Renal cortex interstitium (tissue), 11 donors: Measurements from ENCODE around the gene AURKB. TPM values are rescaled to one million over a fixed set of nuclear protein-coding genes. Genes with fewer than 3 reads are reported as not detected.
"Not testable (repeated sequence)": the region's sequence is repeated elsewhere in the genome, so short reads cannot be mapped to it uniquely, and the experiment has no call there.

ENCODE experiments used
- DNase-seq, 11 donors: peaks; one replicate each; pipeline ENCODE4 v3.0.0-alpha.2; 2013; ENCODE audit warnings: low read depth in 9 of 11, low spot score in 4 of 11; ENCODE audit errors: extremely low read depth in 1 of 11
- polyA plus RNA-seq, 3 donors: library from polyadenylated mRNA; unstranded; fragments of 120-200 nt; gene quantifications; one replicate each; pipeline ENCODE4 v1.2.1, GENCODE V29; 2013; ENCODE audit not compliant: insufficient read length in 3 of 3

The AURKB gene
- polyA plus RNA-seq, 3 donors = 34.1 to 44.5 (median 36.2) TPM

DNA sequence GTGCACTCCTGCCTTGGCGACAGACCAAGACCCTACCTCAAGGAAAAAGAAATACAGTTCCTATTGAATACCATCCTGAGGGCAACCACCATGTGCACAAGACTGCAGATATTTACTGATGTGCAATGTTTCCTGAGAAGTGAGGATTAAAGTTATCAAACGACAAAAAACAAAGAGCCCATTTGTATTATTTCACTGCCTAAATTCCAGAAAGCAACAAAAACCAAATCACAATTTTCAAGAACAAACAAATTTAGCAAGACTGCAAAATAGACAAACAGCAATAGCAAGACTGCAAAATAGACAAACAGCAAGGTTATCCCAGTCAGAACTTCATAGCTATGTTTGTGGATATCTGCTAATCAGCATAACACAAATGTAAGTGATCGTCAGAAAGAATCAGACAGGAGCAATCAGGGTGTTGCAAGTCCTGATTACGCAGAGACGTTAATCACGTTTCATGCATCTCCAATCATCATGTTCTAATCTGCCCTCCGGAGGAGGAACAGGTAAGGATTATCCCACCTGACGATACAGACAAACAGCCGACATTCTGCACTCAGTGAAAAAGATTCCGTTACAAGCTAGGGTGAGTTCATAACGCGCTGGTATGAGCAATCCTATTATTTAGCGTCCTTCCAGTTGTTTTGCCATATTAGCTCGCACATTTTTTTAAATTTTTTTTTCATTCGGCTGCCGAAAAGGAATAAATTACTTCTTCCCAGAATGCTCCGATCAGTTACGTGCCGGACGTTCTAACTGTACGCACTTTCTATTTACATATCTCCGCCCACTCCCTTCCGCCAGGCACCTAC, 37.1 kb downstream of the AURKB start:
- peak in 7 of 11 donors; percentile 86 to 94 (median 92) for DNase-seq

DNA sequence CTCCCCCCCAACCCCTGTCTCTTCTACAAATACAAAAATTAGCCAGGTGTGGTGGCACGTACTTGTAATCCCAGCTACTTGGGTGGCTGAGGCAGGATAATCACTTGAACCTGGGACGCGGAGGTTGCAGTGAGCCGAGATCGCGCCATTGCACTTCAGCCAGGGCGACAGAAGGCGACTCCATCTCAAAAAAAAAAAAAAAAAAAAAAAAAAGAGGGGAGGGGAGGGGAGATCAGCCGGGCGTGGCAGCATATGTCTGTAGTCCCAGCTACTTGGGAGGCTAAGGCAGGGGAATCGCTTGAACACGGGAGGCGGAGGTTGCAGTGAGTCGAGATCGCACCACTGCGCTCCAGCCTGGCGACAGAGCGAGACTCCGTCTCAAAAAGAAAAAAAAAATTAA, 40.2 kb downstream of the AURKB start:
- not testable (repeated sequence) for DNase-seq

DNA sequence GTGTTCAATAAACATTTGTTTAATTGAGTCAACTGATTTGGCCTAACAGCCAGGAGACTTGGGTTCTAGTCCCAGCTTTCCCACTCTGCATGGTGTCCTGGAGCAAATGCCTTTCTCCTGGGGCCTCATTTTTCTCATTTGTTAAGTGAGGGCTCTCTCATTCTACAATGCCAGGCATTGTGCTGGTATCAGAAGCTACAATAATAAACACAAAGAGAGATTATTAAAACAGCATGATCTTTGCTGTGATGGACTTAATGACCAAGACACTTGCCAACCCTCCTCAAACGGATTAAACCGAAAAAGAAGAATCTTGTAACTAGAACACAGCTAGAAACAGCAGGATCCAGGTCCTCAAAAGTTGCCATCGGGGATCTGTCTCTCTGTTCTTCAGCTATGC, 42.8 kb downstream of the AURKB start:
- no peak for DNase-seq

DNA sequence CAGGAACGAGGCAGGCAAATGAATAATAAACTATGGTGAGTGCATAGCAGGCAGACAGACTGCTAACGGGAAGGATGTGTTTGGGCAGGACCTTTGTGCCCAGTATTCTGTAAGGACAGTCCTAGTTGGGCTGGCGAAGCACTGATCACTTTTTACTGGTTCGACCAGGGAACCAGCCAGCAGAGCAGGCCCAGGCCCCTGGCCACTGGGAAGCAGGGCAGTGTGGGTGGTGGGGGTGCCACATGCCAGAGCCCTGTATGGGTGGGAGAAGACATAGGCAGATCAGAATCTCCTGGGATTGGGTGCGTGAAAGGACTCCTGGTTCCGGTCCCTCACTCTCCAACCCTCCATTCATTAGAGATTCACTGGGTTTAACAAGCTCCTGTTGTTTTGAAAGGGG, 43.6 kb downstream of the AURKB start:
- DNase-seq = no peak

DNA sequence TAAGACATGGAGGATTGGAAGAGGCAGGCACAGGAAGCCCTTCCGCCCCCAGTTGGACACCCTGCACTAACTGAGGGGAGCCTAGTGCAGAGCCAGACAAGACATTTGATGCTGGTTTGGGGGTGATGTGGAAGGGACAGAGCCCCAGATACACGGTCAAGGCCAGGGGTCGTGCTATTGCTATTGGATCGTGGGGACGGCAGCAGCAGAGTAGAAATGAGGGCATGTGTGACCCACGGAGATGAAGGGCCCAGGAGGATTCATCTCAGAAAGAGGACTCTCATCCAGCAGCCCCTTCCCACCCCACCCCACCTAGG, 45.6 kb downstream of the AURKB start:
- DNase-seq = no peak

DNA sequence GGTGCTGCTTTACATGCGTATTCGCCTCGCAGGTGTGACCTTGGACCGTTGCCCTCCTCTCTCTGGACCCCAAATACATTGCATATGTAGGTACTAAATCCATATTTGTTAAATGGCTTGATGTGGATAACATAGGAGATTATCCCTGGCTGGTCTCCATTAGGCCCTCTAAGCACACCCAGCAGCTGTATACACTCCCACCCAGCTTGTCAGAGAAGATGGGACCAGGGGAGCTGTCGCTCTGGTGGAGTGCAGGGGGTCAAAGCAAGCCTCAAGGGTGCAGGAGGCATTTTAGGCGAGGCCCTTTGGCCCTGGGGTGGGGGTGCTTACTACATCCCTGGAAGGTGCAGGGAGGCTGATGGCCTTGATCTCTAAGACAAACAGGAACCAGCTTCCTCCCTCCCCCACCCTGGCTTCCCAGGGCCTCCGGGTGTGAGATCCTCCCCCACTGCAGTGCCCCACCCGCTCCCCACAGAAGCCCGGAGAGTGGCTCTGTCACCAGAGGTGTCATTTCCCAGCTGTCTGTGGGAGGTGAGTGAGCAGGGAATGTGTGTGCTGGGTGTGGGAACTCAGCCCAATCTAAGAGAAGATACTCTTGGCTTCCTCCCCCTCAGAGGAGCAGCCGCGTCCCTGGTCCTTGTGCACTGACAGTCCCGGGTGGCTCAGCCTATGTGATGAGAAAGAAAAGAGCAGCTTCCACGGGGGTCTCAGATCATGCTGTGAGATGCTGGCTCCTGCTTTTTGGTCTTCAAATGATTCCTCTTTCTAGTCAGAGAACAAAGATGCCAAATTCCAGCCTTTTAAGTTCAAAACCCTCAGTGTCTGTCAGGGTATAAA, 46.2 kb downstream of the AURKB start:
- peak in 1 of 11 donors; percentile 69 for DNase-seq

DNA sequence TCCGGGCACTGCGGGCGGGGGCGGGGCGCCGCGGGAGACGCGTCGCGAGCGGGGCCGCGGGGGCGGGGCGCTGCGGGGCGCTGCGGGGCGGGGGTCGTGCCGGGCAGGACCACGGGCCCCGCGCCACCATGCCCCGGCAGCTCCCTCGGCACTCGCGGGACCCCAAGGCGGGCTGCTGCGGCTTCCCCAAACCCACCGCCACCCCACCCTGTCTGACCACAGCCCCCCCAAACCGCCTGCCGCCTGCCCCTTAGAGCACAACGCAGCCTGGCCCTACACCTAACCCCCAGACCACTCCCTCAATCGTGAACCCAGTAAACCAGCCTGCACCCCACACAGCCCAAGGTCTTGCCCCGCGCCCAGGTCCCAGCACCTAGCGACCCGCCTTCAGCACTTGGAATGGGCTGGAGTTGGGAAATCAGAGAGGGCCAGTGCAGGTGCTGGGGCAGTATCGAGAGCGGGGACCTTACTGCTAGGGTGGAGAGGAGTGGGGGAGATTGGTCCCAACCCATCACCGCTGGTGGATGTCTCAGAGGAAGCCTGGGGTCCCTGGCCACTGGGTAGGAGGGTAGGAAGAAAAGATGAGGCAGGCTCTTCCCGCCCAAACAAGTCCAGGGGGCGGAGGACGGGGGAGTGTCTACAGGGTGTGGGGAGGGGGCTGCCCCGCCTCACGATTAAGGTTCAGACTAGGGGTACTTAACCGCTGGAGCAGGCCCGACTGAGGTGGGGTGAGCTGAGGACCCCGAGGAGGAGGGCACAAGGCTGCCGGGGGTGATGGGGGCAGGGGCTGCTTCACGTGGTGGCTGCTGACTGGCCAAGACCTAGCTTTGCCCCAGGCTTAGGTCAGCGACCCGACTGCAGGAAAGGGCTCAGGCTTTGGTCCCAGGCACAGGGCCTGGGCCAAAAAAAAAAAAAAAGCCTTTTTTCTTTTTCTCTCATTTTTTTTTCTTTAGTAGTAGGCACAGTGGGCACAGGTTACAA, 47.1 kb downstream of the AURKB start:
- no peak for DNase-seq

DNA sequence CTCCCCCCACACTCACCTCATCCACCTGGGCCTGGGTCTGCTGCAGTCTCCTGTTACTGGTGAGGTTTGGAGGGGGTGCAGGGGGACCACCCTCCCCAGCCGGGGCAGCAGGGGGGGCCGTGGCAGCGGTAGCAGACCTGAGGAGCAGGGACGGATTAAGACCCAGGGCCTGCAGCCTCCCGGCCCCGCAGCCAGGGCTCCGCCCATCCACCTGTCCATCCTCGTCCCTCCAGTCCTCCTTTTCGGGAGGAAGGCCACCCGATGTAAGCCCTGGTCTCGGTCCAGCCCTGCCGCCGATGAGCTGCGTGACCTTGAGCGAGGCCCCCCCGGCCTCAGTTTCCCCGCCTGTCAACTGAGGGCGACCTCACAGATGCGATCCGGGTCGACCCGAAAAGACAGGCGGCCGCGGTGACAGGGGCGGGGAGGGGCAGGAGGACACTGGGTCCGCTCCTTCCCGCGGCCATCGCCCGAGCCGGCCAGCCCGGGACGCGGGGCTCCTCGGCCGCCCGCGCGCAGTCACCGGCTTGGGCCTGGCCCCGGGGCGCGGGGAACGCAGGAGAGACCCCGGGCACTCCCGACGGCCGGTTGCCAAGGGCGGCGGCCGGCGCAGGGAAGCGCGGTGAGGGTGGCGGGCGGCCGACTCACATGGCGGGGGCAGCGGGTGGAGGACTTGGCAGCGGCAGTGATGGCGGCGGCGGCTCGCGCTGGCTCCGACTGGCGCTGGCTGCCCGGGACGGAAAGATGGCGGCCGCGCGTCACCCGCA, 48.0 kb downstream of the AURKB start, which contains the start of gene VAMP2:
TSS of gene VAMP2 (minus strand) at position 716 of the 764 bp plus-strand sequence. CDS start at position 647, 69 bp downstream.
- DNase-seq = no peak

DNA sequence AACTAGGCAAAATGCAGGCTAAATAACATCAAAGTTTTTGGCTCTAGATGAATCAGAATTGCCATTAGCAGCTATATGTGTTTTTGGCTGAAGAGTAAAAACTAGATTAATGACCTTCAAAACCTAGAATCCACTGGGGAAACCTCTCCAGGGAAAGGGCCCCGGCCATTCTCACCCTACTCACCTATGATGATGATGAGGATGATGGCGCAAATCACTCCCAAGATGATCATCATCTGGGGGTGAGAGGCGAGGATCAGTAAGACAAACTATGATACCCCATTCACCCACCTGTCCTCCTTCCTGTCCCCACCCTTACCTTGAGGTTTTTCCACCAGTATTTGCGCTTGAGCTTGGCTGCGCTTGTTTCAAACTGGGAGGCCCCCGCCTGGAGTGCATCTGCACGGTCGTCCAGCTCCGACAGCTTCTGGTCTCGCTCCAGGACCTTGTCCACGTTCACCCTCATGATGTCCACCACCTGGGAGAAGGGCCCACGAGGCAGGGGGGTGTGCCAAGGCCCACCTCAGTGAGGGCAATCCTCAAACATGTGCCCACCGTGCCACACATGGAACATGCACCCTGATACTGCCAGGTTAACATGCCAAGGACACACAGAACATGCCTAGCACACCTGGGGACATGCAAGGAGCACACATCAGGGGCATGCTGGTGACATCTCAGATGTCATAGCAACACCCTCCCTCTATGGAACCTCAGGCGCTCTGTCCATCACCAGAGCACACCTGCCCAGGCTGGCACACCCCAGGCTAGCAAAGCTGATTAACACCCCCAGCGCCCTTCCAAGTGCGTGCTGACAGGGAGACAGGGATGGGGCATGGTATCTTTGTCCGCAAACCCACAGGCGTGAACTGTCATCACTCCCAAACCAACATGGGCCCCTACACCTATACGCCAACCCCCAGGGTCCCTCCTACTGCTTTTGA, 48.8 kb downstream of the AURKB start:
- DNase-seq = no peak

DNA sequence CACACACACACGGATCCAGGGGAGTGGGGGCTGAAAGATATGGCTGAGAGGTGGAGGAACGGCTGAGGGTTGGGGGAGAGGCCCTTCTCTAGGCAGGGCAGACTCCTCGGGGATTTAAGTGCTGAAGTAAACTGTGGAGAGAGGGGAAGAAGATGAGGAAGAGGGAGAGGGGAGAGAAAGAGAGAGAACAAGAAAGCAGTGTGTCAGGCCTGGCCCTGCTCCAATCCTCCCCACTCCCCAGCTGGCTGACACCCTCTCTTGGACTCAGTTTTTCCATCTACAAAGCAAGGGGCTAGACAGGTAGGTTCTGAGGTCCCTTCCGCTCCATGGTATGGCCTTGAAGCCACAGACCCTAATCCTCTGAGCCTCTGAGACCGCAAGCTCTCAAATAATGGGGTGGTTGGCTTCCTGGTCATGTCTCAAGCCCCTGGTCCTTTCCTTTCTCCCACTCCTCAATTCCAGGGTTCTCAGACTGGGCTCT, 49.6 kb downstream of the AURKB start:
- DNase-seq = no peak

DNA sequence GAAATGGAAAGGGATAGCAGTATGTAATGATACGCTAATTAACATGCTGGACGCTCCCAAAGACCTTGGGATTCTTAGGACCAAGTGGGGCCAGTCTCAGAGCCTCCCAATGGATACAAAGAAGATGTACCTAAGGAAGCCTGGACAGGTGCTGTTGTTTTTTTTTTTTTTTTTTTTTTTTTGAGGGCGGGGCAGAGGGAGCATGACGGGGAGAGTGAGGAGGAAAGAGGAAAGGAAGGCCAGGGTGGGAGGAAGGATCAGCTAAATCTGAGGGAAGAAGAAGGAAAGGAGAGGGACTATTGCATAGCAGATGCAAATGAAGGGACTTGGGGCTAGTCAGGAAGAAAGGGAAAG, 50.2 kb downstream of the AURKB start:
- DNase-seq = no peak

DNA sequence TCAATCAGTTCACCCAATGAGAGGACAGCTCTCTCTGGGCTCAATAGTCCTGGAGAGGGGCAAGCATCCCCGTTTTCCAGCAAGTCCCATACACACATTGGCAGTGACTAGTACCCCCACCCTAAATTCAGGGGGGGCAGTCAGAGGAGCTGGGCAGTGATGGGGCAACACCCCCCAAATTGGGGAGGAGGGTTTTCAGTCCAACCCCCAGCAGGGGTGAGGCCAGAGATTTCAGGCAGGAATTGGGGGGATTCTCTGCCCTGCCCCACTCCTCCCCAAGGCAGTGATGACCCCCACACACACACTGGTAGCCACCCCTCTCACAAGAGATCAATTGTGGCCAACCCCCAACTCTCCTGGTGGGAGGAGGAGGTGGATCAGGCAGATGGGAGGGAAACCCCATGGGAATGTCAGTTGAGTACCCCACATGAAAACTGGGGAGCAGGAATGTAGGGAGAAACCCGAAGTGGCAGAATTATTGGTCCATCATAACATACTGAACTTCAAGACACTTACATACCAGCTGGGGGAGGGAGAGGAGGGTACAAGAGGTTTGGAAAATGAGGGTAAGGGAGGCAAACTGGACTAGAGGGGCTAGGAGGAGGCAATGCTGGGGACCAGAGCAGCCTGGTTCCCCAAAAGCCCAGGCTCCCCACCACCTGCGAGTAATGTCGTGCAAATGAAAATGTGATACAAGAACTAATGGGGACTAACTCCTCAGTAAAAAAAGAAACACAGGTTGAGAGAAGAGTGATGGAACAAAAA, 50.7 kb downstream of the AURKB start:
- no peak for DNase-seq

DNA sequence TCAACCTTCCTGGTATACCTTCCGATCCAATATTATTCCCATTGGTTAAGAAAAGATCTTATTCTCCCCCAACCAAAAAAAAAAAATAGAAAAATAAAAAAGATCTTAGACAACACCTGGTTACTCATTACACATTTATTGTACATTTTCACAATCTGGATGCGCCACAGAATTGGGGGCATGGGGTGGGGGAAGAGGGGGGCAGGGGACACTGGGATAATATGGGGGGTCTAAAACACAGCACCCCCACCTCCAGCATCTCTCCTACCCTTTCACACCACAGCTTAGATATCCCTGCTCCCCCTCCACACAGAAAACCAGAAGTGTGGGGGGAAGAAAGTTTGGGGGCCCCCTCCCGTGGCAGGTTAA, 51.4 kb downstream of the AURKB start:
- no peak for DNase-seq

DNA sequence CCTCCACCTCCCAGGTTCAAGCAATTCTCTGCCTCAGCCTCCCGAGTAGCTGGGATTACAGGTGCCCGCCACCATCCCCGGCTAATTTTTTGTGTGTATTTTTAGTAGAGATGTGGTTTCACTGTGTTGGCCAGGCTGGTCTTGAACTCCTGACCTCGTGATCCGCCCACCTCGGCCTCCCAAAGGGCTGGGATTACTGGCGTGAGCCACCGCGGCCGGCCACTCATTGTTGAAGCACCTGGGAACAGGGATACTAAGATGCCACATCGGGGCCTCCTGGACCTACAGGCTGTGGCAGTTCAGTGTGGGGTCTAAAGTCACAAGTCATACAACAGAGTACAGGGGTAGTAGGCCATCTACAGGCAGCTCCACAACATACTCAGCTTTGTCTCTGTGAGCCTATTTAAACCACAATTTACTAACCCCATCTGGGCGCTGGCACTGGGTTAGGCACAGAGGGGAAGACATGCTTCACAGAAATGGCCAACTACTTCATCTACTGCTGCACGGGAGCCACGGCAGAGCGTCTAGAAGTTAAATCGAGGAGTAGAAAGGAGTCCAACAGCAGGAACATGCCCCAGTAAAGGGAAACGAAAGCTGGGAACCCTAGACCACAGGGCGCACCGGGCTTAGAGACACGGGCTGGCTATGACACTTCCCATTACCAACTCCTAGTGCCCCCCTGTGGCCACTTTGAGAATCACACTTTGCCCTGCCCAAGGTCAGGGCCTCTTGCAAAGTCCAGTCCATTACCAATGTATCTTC, 51.9 kb downstream of the AURKB start:
- DNase-seq = peak in 4 of 11 donors; percentile 78 to 87 (median 80)

DNA sequence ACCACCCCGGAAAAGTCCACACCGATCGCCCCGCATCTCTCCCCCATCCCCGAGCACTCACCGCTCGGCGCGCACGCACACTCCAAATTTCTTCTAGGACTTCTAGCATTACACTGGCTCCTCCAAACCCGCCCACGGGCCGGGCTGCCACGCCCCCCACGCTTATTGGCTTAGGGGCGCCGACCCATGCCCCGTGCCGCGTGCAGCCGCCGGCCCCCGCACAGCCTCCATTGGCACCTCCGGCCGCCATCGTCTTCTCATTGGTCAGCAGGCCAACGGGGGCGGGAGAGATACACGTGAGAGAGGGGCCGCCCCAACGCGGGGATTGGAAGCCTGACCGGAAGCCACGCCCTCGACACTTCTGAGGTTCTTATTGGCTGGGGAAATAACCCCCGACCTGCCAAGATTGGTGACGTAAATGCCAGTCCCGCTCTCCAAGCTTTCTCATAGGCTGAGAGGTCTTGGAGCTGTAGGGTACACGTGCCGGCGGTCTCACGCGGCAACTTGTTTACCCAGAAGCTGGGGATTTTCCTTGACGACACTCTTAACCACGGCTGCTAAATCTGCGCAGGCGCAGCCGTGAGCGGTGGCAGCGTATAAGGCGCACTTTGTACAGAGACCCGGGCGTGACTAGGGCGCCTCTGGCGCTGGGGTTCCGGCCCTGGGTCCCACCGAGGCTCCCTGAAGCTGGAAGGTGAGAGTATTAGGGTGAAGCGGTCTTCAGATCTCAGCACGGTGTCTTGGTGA, 54.0 kb downstream of the AURKB start:
- peak; percentile 99 to 100 (median 100) for DNase-seq

DNA sequence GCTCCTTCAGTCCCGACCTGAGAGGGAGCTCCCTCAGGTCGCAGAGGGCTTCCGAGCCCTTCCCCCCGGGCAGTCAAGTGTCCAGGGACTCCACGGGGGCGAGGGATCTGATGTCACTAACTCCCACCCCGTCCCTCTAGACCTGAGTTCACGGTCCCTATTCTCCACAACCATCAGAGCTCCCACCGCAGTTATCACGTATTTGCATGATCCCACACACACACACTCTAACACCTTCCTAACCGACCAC, 54.5 kb downstream of the AURKB start:
- DNase-seq = no peak
